GM20431 (cell line): ENCODE measurements around the gene YY1AP1.
"Not testable (repeated sequence)": the region's sequence is repeated elsewhere in the genome, so short reads cannot be mapped to it uniquely, and the experiment has no call there.

Source experiments
- in situ Hi-C: fragments of 300-500 bp; cut with MseI, MboI; formaldehyde crosslinking; loops from one replicate; pipeline ENCODE4 v1.15.0; 2020; ENCODE audit warnings: low sequenced_read_pairs; ENCODE audit not compliant: unreplicated experiment

The YY1AP1 gene

DNA sequence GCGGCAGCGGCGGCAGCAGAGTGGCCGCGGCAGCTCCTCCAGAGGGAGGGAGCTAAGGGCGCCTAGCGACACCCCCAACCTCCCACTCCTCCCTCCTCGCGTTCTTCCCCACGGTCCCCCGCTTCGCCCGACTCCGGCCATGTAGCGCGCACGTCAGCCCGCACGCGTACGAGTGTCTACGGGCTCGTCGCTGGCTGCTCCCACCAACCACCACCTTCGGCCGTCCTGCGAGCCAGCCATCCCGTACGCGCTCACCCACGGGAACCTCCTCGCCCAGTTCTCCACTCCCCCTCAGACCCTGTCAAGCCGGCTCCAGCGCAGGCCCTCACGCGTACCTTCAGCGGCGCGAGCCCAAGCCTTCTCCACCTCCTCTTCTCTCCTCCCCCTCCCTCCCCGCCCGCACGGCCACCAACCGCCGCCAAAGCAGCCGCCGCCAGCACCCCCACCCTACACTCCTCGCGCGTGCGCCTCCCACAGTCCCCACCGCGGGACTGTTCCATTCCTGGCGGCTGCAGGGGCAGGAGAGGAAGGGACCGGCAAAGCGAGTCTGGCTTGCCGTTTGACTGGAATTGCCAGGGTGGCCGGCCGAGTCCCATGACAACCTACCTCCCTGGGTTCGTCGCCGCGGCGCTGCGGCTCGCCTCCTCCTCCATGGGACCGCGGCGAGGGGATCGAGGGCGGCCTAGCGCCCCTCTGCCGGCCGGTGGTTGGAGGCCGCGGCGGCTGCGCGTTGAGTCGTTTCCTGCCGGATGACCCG lies at the start of gene YY1AP1:
Gene YY1AP1 (minus strand): TSS at position 451 of the 757 bp plus-strand sequence. CDS start 8,338 bp downstream, outside the sequence.
- in situ Hi-C loops = no loop called here

GRCh38 chr1:155729031-155729898 lies 40.7 kb upstream of the YY1AP1 start:
- in situ Hi-C loops = no loop called here

- in situ Hi-C loops = no loop called here
These were observed 36.6 kb upstream of the YY1AP1 start for GRCh38 chr1:155725142-155725541.

GRCh38 chr1:155719703-155720102 lies 31.1 kb upstream of the YY1AP1 start:
- in situ Hi-C loops = no loop called here

- in situ Hi-C loops = not testable (repeated sequence)
These were observed 30.0 kb upstream of the YY1AP1 start for GRCh38 chr1:155718524-155719115.

DNA sequence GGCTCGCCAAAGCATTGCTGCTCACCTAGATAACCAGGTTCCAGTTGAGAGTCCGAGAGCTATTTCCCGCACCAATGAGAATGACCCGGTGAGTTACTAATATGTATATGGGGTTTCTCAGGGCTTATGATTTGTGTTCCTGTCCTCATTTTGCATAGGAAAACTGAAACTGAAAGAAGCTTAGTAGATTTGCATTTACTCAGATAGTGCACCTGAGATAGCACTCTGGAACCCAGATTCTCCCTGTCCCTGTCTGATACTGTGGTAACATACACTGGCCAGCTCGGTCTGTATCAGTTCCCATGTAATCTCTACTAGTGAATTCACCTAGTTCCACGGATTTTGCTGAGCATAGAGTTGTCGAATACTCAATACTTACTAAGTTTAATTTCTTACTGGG lies 28.5 kb upstream of the YY1AP1 start:
- in situ Hi-C loops = no loop called here

DNA sequence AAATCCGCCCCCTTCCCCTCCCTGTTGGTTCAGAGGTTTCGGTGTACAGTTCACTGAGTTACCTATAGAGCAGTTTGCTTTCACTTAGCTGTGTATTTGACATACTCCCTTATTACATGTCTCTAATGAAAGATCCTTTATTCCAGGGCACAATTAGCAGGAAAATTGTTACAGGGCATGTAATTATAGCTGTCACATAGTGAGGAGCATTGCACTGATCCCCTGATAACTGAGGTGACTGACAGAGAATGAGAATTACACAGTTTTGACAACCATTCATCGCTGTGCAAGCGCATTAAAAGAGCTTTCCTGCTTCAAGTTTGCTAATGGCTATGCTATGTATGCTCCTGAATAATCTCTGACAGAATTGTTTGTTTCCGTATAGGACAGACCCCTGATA lies 27.2 kb upstream of the YY1AP1 start:
- in situ Hi-C loops = no loop called here

GRCh38 chr1:155715056-155715455 lies 26.5 kb upstream of the YY1AP1 start:
- in situ Hi-C loops = not testable (repeated sequence)

- in situ Hi-C loops = no loop called here
These were observed 24.5 kb upstream of the YY1AP1 start for GRCh38 chr1:155713075-155713474.

DNA sequence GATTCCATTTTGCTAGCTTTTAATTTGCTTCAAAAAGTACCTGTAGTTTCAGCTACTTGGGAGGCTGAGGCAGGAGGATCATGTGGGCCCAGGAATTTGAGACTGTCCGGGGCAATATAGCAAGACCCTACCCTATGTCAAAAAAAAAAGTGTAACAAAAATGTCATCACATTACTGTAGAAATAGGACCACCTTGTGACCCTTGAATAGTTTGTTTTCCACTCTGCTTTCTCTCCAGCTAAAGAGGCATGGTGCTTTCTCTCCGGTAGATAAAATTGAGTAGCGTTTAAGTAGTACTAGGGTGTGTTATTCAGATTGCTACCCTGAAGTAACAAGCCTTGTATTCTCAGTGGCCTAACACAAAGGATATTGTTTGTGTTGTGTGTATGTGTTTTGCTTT lies 24.1 kb upstream of the YY1AP1 start:
- in situ Hi-C loops = not testable (repeated sequence)

DNA sequence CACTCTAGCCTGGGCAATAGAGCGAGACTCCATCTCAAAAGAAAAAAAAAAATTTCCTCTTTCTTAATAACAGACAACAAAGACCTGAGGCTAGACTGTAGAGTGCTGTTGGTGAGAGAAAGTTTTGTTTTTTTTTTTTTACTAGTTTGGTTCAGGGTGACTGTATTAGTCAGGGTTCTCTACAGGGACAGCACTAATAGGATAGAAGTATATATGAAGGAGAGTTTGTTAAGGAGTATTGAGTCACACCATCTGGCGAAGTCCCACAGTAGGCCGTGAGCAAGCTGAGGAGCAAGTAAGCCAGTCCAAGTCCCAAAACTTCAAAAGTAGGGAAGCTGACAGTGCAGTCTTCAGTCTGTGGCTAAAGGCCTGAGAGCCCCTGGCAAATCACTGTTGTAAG lies 22.9 kb upstream of the YY1AP1 start:
- in situ Hi-C loops = not testable (repeated sequence)

DNA sequence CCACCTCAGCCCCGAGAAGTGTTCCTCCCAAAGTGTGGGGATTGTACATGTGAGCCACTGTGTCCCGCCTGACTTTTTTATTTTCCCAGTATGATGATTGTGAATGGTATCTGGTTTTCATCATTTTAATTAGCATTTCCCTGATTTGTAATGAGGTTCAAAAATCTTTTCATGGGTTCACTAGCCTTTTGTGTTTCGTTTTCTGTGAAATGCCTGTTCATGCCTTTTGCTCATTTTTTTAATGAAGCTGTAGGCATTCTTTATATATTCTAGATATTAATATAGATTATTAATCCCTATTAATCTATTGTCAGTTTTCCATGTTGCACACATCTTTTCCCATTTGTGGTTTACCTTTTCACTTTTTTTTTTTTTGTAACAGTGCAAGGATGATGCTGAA lies 20.8 kb upstream of the YY1AP1 start:
- in situ Hi-C loops = no loop called here

GRCh38 chr1:155706139-155706538 lies 17.6 kb upstream of the YY1AP1 start:
- in situ Hi-C loops = no loop called here

- in situ Hi-C loops = not testable (repeated sequence)
These were observed 15.8 kb upstream of the YY1AP1 start for GRCh38 chr1:155704414-155704813.

- in situ Hi-C loops = no loop called here
These were observed 14.6 kb upstream of the YY1AP1 start for GRCh38 chr1:155703216-155703615.

DNA sequence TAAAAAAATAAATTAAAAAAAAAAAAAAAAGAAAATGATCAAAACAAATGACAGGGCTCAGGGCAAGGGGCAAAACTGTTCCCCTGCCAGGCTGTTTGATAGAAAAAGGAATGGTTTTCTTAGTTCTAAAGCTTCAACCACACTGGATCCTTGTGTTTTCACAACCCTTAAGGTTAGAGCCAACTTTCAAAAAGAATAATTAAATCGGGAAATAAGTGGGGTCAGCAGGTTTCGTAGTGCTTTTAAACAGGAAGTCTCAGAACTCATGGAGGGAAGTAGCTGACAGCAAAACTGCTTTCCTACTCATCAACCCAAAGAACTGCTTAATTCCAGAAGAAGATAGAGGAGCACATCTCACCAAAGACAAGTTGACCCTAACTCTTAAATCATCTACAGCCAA lies 13.1 kb upstream of the YY1AP1 start:
- in situ Hi-C loops = not testable (repeated sequence)

GRCh38 chr1:155699062-155699461 lies 10.5 kb upstream of the YY1AP1 start:
- in situ Hi-C loops = not testable (repeated sequence)

GRCh38 chr1:155698382-155699038 lies 9.9 kb upstream of the YY1AP1 start:
- in situ Hi-C loops = no loop called here

- in situ Hi-C loops = not testable (repeated sequence)
These were observed 9.0 kb upstream of the YY1AP1 start for GRCh38 chr1:155697616-155698015.

GRCh38 chr1:155697046-155697445 lies 8.5 kb upstream of the YY1AP1 start:
- in situ Hi-C loops = no loop called here
